Stimulated activated CD8-positive, alpha-beta memory T cell treated with anti-CD3 and anti-CD28 coated beads, Interleukin-7, amount 100 ng/mL, for 1 hour (primary cell): ENCODE results near the gene KCTD17.
A peak's percentile ranks its signal among the peaks of the same experiment; 100 is the strongest.

Experiments
- DNase-seq, 2 donors: peaks; one replicate each; pipeline ENCODE4 v3.0.0-alpha.2; 2020; ENCODE audit warnings: low read depth in 2 of 2

Gene KCTD17

DNA sequence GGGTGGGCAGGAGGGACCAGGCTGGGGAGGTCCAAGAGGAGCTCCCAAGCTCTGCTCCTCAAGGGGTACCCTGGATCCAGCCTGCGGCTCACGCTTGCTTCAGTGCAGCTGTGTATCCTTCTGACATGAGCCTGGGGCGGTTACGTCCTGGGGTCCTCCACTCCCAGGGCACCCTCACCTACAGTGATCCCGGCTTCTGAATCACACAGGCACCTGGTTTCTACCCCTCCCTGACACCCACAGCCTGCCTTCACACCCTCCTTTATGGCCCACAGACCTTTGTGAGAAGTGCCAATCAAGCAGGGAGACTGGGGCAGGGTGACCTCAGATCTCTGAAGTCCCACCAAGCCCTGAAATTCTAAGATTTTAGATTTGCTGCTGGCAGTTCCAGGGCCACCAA lies 30.5 kb upstream of the KCTD17 start:
- DNase-seq, result no peak

DNA sequence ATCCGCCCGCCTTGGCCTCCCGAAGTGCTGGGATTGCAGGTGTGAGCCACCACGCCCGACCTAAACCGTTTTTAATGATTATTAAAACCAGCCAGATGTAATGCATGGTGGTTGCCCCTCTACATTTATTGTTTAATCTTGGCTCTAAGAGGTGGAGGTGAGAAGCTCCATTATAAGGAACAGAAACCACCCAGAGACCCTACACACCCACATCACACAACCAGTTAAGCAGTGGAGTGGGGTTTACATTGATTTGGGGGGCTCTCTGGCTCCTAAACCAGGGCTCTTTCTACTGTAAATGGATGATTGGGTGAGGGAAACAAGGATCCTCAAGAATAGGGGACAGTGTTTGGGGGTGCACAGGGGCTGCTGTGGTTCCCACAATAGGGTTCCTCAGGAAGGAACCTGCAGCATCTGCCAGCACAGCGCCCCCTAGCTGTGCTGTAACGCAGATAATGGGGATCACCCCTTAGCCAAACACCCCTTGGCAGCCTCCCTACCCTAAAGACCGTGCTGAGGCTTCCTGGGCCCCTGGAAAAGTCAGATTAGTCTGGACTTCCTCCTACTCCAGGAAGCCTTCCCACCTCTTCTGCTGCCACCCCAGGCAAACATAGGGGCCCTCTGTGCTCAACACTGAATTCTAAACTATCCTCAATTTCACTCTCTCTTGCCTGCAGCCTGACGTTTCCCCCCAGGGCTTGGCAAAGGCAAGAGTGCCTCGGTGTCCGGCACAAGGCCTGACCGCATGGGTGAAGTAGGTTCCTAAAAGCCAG lies 29.6 kb upstream of the KCTD17 start:
- peak in 1 of 2 donors; percentile 15 for DNase-seq

DNA sequence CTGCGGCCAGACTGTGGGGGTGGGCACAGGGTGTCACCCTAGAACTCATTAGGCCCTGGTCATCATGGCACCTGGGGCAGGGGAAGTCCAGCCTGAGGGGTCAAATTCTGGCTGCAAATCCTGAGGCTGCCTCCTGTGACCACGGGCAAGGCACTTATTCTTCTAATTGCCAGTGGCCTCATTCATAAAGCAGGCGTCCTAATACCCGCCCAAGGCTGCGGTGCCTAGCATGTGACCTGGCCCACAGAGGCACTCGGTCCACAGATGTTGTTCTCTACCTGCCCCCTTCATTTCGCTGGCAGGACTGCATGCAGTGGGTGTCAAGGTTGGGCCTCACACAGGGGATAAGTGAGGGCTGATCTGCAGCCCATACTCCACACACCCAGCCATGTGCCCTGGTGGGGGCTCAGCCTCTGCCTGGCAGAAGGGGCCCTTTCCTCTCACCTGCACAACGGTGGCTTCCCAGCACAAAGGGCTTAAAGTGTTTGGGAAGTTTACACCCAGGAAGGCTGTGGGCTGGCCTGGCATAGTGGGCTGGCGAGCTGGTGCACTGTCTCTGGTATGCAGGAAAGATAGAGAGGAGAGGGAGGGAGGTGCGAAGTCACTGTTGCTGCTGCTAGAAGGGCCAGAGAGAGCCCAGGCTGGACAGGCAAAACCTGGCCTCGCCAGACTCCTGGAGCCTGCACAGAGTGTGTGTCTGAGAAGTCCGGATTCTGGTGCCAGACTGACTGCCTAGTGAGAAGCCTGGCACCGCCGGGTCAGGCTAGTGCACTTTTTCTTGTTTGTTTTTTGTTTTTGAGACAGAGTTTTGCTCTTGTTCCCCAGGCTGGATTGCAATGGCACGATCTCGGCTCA lies 28.8 kb upstream of the KCTD17 start:
- no peak for DNase-seq

DNA sequence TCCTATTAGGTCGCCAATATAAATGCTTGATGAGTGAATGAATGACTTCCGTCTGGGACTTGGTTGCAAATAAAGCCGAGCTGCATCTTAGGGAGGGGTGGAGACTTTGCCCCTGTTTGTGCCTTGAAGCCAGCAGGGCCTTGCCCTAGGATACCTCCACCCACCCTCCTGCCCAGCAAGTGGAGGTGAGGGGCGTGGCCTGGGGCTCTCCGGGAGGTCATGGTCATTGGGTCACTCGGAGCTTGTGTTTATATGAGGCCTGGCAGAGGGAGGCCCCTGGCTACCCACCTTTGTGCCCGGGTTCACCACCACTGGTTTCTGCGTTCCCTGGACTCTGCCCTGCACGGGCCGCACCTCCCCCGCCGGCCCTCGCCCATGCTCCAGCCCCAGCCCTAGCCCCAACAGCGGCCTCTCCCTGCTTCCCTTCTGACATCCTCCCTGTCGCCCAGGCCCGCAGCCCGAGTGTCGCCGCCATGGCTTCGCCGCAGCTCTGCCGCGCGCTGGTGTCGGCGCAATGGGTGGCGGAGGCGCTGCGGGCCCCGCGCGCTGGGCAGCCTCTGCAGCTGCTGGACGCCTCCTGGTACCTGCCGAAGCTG lies 27.7 kb upstream of the KCTD17 start:
- DNase-seq, result no peak

DNA sequence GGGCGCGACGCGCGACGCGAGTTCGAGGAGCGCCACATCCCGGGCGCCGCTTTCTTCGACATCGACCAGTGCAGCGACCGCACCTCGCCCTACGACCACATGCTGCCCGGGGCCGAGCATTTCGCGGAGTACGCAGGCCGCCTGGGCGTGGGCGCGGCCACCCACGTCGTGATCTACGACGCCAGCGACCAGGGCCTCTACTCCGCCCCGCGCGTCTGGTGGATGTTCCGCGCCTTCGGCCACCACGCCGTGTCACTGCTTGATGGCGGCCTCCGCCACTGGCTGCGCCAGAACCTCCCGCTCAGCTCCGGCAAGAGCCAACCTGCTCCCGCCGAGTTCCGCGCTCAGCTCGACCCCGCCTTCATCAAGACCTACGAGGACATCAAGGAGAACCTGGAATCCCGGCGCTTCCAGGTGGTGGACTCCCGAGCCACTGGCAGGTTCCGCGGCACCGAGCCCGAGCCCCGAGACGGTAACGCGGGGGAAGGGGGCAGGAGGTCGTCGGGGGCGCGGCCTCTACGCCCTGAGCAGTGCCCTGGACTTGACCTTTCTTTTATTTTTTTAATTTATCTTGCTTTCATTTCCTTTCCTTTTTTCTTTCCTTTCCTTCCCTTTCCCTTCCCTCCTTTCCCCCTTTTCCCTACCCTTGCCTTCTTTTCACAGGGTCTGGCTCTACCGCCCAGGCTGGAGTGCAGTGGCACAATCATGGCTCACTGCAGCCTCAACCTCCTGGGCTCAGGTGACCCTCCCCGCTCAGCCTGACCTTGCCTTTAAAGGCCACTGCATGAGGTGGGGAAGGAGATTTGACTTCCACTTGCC lies 27.0 kb upstream of the KCTD17 start:
- no peak for DNase-seq

DNA sequence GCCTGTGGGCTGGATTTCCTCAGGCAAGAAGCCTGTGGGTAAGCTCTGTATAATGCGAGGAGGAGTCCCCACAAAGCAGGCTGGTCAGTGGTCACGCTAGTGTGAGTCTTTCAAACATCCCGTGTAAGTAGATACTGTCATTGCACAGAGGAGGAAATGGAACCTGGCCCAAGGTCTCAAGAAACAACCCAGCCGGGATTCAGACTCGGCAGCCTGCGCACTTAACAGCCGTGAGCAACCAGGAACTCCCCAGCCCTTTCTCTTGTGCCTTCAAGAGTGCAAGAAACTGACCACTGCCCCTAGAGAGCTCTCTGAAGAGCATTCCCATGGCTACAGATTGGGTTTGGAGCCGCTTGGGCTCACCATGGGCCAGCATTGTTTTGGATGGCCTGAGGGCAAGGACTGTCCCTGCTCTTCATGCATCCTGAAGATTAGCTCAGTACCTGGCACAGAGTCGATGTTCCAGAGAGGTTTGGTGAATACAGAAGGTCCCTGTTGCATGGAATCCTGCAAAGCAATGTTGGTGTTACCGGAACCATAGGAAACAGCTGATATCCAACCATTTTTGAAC lies 26.0 kb upstream of the KCTD17 start:
- no peak for DNase-seq

DNA sequence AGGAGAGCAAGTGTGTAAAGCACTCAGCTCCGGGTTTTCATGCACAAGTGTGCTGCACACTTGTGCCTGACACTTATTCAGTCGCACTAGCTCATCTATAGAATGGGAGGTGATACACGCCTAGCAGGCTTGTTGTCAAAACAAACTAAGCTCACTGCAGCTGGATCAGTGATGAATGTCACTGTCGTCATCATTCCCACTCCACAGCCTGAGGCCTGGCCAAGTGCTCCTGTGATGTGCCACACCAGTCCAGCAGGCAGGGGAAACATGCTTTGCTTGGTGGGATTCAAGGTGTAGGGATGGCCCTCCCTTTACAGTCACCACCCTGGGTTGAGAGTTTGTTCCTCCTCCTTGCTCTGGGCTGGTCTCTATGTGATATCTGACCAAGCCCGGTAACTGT lies 25.2 kb upstream of the KCTD17 start:
- no peak for DNase-seq

DNA sequence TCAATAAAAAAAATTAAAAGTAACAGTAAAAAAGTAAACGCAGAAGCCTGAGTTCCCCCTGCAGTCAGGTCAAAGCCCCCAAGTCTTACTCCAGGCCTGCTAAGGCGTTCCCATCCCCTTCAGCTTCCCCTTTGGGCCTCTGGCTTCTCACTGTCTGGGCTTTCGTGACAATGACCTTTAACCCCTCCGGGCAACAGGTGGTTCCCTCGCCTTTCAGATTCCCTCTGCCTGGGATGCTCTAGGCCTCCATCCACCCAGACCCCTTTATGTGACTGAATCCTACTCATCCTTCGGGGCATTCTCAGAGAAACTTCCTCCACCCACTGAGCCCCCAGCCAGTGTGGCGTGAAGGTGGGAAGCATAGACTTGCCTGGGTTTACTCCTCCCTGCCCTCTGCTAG lies 24.0 kb upstream of the KCTD17 start:
- no peak for DNase-seq

DNA sequence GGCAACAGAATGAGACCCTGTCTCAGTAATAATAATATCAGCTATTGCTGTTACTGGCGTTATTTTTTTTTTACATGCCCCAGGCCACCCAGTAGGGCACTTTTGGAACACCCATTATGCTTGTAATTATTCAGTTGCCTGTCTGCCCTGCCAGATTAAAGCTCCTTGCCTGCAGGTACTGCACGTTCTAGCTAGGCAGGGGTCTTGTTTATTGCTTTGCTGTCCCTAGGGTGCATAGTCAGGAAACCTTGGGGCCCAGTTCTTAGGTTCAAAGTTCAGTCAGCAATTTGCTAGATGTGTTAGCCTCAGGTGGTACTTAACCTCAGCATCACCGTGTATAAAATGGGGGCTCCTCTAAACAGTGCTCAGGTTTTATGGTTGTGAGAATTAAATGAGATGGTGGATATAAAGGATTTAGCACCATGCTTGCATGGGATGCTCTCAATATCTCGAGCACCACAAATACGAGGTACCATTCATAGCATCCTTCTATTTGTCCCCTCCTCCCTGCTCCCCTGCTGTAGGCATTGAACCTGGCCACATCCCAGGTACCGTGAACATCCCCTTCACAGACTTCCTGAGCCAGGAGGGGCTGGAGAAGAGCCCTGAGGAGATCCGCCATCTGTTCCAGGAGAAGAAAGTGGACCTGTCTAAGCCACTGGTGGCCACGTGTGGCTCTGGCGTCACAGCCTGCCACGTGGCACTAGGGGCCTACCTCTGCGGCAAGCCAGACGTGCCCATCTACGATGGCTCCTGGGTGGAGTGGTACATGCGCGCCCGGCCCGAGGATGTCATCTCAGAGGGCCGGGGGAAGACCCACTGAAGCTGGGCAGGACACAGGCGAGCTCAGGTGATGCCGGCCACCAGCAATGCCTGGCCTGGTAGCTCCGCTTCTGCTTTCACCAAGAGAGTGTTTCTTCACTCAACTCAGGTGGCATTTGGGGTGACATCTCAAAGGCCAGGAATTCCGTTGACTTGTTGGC lies 22.6 kb upstream of the KCTD17 start:
- no peak for DNase-seq

DNA sequence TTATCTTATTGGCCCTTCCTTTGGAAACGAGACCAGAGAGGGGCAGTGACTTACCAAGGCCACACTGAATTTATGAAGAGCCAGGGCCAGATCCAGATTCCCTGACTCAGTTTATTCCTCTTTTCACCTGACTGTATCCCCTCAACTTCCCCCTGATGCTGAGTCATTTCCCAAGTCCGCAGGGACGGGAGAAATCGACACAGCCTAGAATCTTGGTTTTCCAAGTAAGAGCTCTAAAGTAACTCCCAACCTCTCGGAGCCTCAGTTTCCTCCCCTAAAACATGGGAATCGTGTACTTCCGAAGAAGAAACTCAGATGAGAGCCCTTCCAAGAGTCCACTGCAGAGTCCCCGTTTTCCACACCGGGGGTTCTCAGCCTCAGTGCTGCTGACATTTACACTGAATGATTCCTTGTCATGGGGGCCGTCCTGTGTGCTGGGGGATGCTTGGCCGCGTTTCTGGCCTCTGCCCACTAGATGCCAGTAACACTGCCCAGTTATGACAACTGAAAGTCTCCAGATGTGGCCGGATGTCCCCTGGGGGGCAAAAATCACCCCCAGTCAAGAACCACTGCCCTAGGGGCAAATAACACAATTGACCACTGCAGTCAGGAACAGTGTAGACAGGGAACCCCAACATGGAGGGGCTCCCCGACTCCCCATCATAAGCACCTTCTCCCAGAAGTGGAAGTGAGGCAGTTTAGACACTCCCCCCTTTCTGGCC lies 20.8 kb upstream of the KCTD17 start:
- DNase-seq, result no peak

DNA sequence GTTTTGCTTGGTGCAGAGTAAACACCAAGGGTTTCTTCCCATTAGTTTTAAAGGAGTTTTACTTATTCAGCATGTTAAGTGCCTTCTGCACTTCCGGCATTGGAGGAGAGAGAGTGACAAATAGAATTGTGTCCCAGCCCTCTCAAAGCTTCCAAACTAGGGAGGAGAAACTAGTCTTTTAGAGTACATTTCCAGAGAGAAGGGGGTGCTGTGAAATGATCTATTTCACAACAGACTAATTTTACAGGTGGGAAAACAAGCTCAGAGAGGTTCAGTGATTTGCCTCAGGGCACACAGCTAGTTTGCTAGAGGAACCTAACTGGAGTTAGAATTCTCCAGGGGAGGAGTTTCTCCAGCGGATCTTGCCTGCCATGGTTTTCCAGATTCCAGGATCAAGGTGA lies 19.4 kb upstream of the KCTD17 start:
- DNase-seq, result no peak

DNA sequence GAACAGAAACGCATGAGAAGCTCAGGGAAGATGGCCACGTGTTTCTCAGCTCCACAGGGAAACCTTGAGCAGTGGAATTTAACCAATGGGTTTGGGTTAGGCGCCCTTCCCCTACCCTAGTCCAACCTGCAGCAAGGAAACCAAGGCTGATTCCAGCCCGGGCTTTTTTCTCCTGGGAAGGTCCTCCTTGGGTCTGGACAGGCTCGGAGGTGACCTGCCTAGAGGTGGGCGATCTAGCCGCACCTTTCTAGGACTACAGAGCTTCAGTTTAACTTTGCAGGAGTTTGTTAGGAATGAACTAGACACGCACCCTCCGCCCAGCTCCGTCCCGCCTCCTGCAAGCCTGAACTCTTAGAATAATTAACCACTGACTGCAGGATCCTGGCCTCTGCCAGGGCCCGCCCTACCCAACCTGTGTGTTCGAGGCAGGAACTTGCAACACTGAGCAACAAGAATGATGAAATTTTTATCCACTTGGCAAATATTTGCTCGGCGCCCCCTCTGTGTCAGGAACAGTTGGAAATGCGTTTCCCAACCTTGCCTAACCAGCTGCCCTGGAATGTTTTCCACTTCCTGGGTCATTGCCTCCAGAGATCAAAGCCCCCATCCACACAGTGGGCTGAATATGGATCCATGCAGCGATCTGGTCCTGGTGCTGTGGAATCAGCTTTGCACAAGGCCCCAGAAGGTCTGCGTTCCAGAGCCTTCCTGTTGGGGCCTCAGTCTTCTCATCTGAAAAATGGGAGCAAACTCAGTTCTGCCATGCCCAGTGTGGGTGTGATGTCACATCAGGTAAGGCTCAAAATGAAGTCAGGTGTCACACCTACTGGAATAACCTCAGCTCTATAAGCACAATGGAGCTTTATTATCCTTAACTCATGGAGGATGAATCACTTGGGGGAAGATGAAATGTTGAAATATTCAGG lies 18.7 kb upstream of the KCTD17 start:
- DNase-seq, result no peak

DNA sequence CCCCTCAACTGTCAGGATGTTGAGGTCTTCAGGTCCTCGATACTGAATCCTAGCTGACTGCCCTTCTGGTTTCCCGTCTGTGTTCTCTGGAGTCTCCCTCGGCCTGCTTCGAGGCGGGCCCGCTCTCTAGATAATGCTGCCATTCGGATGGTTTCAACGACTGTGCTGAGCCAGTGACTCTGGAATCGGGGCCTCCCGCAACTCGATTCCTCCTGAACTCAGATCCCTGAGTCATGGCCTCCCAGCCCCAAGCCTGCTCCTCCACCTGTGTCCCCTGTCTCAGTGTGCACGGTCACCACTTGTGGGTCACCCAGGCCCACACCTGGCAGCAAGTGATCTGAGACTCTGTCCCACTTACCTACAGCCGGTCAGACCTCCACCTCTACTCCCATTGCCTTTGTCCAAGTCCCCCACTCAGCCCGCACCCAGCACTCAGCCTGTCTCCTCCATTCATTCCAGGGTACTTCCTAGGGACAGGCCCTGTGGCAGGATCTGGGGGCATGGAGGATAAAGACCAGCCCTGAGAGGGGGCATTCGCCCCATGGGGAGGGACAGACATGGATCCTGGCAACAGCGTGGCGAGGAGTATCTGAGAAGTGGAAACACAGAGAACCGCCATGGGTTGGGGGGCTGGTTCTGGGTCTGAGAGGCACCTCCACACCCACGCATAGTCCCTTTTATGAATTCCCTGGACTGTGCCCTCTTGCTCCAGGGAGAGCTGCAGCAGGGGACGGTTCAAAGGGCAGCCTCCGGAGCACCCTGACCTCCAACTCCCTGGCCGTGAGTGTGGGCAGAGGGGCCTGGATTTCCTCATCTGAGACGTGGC lies 17.7 kb upstream of the KCTD17 start:
- DNase-seq, result no peak

DNA sequence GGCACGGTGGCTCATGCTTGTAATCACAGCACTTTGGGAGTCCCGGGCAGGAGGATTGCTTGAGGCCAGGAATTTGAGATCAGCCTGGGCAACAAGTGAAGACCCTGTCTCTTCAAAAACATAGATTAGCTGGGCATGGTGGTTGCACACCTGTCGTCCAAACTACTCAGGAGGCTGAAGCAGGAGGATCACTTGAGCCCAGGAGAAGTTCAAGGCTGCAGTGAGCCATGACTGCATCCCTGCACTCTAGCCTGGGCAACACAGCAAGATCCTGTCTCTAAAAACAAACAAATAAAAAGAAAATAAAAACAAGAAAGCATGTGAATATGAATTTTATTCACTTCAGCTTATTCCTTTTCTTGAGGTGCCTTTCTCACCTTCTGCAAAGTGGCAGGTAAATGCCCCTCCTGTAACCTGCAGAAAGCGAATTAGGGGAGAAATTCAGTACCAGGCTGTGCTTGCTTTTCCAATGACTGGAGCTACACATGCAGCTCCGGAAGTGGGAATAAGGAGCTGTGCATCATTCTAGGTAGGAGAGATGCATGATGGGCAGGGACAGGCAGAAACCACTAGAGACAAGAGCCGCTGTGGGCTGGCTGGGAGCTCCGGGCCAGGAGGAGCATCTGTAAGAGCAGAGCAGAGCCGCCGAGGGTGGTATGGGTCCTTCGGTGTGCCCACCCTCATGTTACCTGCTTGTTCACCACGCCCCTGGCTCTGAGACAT lies 14.7 kb upstream of the KCTD17 start:
- no peak for DNase-seq

DNA sequence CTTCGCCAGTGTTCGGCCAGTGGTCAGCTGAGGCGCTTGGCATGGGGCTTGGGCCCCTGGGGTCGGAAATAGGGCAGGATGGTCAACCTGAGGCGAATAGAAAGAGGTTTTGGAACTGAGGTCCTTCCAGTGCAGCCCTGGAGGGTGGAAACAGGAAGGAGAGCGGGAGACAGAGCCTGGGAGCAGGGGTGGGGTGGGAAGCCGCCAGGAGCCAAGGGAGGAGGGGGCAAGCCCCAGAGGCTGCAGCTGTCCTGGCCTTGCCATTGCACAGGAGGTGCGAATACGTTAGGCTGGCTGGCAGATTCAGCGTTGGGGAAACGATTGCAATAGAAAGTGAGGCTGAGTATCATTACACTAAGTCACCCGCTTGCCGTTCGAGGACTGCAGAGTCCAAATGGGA lies 13.9 kb upstream of the KCTD17 start:
- DNase-seq, result no peak

DNA sequence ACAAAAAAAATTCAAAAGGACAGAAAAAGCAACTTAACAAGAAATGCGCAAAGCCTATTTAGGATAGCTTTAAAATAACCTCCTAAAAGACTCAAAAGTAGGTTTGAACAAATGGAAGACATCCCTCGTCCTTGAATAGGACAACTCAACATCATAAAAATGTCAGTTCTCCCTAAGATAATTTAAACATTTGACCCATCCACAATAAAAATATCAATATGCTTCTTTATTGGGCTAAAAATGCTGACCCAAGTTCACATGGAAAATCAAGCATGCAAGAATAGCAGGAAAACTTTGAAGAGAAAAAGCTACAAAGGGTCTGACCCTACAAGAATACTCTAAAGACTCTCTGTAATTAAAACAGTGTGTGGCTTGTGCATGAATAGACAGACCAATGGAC lies 12.1 kb upstream of the KCTD17 start:
- no peak for DNase-seq

DNA sequence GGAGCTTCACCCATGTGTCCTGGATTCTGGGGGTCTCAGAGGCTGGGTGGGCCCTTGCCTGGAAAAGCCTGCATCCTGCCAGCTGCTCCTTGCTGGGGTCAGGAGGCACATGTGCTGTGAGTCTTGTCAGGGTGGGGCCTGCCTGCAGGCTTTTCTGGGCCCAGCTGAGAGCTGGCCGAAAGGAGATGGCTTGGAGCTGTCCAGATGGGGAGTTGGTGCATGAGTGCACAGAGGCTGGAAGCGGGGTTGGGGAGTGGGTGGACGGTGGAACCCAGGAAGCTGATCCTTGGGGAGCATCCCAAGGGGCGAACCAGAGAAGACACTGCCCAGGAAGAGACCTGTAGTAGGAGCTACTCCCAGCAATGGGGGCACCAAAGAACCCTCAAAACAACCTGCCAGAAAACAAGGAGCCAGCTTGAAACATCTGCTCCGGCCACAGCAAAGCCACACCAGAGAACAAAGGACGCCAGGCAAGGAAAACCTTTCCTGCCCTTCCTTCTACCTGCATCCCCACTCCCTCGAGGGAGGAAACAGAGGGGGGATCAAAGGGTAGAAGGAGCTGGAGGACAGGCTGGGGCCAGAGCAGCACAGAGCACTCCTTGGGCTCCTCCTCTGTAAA lies 8.2 kb upstream of the KCTD17 start:
- no peak for DNase-seq
